NCI-H1694 treated with DMSO at 0.1 percent for 48 hours (cell line): ENCODE results near the gene IQCC.

Experiments used
- DNase-seq: peaks from one replicate; lab custom pipeline; 2025; lab: John Stamatoyannopoulos, UW

IQCC gene

DNA sequence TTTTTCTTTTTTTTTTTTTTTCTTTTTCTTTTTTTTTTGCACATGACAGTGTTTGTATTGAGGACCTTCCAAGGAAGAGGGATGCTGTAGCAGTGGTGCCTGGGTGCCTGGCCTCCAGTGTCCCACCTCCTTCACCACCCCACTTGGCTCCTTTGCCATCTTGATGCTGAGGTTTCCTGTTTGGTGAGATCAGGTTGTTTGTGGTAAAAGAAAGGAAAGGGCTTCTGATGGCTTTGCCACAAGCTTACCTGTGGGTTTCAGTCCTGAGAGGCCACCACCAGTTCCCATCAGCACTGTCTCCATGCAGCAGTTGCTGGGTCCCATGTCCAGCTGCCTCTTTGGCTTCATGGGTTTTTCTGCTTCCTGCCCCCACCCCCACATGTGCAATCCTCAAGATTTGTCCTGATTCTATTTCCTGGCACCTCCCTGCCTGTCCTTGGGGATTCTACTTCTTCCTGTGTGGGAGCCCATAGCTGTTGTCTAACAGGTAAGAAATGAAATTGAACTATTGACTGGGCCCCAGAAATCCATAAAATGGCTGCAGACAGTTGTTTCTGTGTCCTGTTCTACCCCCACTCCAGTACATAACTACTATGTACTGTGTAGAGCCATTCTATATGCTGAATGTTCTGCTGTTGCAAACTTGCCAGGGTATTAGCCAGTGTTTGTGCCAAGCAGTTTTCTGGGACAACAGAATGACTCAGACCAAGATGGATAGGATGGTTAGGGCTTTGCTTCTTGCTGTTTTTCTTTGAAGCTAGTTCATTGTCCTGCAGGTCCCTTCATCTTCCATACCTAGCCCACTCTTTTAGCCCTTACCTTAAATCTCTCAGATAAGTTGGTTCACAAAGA is 9.3 kb upstream of the IQCC start:
- DNase-seq, result no peak

DNA sequence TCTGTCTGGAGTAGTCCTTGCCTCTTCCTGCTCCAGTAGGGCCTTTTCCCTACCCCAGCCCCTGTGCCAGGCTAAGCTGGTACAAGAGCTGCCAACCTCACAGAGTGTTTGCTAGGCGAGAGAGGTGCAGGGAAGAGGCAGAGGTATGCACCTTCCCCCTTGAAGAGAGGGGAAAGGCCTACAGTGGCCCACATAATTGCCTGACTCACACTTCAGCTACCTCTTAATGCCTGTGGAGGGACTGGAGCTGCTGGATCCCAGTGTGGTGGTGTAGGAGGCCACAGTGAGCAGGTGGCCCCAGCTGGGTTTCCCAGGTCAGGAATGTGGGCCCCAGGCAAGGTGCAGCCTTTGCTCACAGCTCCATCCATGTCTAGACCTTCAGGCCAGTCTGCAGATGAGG is 8.4 kb upstream of the IQCC start:
- DNase-seq, result no peak

- no peak for DNase-seq
Observed at GRCh38 chr1:32197837-32198236, 7.6 kb upstream of the IQCC start.

DNA sequence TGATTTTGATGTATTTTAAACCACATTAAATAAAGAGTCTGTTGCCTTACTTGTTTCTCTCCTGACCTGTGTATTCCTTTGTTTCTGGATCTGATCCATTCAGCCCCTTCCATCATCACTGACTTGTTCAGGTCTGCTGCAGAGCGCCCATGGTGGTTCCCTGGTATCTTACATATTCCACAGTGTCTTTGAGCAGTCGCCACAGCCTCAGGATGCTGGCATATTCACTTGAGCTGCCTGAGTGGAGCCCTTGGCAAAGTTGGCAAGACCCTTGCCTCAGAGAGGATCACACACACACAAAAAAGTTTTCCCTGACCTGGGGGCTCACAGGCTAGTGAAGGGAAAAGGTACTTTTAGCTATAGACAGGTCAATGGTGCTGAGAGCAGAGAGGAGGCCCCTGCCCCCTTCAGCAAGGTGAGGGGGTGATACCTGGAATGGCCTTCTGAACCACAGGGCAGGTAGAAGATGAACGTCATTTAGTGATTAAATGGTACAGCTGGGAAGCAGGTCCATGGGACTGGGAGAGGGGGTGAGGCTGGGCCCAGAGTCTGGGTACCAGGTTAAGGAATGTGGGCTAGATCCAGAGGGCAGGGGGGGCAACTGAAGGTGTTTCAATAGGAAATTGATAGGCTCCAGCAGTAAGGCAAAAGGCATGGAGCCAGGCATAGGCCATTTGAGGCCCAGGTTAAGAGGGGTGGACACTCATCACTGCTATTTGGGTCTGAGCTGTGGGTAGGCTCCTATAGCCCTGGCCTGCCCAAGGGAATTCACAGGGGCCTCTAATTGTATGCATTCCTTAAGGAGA is 7.0 kb upstream of the IQCC start:
- DNase-seq, result no peak

GRCh38 chr1:32199043-32199716 is 6.3 kb upstream of the IQCC start:
- DNase-seq, result no peak

- DNase-seq, result no peak
Observed at GRCh38 chr1:32199717-32200072, 5.8 kb upstream of the IQCC start.

DNA sequence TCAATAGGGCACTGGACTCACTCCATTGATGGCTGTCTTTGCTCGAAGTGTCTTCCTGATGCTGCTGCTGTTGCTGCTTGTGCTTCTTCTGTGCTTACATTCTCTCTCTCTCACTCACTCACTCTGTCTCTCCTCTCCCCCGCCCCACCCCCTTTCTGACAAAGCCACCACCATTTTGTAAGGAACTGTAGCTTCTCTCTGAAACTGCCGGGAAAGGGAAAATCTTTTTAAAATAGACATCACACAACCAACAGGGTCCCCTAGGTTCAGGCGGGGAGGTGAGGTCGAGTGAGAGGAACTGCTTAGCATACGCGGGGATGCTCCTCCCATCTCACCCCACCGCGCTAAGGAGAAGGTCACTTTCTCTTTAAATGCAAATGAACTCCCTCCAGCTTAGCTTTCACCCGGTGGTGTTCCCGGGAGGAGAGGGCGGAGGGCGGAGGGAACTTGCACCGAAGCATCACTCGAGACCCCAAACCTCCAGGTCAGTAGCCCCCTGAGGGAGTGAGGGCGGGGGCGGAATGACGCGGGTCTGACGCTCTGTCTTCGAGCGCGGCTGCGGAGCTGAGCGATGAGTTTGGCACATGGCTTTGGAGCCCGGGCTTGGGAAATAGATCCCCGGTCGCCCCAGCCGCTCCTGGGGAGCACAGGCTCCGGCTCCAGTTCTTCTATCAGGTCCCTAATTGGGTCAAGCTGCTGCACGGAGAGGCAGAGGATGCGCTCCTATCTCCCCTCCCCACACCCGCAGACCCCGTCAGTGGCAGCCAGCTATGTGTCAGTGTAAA is 5.1 kb upstream of the IQCC start, which contains the start of gene CCDC28B:
Gene CCDC28B, plus strand, starts transcription at position 370 of the 785 bp plus-strand sequence. CDS start 1,341 bp downstream, outside the sequence.
- peak; percentile 42 for DNase-seq

DNA sequence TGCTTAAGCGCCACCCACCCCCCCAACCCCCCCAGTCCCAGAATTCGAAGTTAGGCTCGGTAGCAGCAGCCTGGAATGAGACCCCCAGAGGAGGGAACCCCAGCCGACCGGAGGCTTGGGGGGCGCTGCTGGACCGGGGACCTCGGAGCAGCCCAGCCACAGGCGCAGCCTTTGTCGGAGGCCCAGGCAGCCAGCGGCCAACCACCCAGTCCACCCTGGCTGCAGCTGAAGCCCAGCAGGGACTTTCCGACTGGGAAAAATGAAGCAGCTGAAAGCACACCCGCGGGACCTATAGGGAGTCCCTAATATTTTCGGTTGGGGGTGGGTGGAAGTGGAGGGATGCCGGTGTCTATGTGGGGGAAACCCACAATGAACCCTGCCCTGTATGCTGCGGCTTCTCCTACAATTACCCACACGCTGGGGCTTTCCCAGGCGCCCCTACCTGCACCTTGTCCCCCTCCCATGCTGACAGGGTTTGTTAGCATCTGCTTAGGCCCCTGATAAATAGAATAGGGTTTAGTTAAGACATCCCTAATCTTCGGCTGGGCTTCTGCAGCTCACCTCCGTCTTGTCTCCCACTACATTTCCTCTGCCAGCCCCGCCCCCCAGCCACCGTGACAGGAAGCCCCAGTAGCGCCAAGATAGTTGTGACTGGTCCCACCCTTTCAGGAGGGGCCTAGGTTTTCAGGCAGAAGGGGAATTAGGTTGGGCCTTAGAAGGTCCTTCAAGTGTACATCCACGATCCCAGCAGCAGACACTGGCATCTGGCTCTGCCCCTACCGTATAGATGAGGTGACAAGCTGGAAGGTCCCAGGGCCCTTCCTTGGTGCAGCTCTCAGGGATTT is 4.2 kb upstream of the IQCC start:
- DNase-seq, result no peak

GRCh38 chr1:32204943-32205361 is 519 bp upstream of the IQCC start:
- DNase-seq, result no peak

- DNase-seq, result no peak
Observed at GRCh38 chr1:32208469-32208868, 3.0 kb downstream of the IQCC start.

DNA sequence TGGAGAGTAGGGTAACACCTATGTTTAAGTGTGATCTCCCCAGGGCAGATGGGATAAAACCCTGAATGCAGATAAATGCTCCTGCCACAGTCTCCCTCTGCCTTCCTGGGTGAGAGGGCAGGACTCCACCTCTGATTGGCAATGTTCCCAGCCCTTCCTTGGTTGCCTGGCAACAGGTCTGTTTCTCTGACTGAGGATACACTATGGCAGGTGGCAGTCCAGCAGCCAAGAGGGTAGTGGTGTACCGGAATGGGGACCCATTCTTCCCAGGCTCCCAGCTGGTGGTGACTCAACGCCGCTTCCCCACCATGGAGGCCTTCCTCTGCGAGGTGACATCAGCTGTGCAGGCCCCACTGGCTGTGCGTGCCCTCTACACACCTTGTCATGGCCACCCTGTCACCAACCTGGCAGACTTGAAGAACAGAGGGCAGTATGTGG is 3.4 kb downstream of the IQCC start, which contains the start of gene DCDC2B:
Gene DCDC2B, plus strand, starts transcription at position 199 of the 438 bp plus-strand sequence. Its CDS starts 5 bp downstream, at position 204.
- no peak for DNase-seq

DNA sequence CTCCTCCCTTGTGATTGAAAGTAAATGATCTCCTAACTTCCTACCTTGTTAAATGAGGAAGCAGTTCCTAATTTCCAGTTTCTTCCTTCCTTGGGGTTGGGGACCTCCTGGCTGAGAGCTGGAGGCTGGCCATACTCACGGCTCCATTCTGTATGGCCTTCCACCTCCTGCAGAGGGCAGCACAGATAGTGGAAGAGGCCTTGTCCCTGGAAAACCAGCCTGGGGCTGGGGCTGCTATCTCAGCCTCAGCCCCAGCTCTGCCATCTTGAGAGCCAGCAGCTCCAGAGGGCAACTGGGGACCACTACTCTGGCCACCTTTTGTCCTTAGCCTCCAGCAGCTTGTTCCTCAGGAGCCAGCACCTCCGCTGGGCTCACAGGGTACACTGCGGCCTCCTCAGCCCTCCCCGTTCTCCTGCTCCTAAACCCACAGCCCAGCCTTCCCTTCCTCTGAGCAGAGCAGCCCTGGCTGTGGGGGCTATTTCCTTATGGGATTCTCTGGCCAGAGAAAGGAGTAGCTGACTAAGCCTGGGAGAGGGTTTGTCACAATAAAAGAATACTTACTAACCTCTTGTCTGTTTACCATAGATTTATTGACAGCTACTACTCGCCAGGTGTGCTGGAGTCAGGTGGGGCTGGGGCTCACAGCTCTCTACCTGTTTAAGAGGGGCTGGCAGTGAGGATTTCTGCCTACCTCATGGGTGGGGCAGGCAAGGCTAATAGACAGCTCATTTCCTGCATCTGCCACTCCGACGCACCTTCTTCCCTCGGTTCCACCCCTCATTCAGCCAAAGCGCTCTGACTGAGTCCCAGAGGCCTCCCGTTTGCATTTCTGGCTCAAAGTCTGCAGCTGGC is 10.4 kb downstream of the IQCC start:
- DNase-seq, result peak; percentile 18

DNA sequence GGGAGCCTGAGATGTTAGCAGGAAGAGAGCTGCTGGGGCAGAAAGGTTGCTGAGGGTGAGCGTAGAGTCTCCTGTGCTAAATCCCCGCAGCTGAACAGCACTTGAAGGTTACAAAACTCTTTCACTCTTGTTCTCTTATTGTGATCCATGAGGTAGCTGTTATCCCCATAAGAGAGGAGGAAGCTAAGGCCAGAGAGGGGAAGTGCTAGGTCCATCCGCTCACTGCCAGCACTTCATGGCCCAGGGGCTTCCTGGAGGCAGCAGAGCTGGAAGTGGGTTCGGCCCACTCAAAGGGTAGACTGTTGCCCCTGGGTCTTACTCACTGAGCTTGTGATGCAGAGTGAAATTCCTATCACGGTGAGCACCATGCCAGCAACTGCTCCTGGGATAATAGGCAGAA is 11.1 kb downstream of the IQCC start:
- DNase-seq, result no peak

- no peak for DNase-seq
Observed at GRCh38 chr1:32219022-32219421, 13.6 kb downstream of the IQCC start.

- DNase-seq, result no peak
Observed at GRCh38 chr1:32220746-32221580, 15.5 kb downstream of the IQCC start.

DNA sequence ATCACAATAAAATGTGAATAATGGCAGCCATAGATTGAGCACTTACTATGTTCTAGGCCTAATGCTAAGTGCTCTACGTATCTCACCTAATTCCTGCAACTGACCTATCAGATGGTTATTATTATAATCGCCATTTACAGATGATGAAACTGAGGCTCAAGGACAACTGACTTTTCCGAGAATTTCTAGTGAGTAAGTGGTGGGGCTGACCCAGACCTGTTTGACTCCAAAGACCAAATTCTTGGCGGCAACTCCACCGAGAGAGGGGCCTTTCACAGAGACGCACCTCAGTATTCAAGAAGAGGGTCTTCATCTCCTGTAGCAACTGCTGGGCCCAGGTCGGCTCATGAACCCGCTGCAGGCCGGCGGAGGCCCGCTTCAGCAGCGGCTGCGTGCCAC is 16.1 kb downstream of the IQCC start:
- no peak for DNase-seq

DNA sequence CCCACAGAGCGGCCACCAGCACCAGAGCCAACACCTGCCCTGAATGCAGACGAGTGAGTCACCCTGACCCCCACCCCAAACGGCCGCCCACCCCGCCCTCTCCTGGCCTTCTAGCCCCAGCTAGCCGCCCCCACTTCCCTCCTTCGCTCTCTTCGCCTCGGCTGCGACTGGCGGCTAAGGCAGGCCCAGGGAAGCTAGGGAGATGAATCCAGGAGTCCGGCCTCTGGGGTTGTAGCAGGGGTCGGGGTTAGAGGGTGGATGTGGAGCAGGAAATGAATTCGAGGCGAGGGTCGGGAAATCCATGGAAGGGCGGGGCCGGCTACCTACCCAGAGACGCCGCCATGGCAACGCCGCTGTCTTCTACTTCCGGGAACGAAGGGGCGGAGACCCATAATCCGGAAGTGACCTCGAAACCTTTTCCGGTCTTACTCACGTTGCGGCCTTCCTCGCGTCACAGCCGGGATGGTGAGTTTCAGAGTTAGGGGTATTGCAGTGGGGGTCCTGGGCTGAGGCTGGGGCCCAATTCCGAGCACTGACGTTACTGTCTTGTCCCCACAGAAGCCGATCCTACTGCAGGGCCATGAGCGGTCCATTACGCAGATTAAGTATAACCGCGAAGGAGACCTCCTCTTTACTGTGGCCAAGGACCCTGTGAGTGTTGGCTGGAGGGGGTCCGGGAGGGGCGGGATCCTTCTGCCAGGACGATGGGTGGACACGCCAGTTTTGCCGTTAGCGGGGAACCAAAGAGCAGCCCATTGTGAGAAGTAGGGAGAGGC is 16.7 kb downstream of the IQCC start, which contains the start of the genes EIF3I and TMEM234:
Gene EIF3I, plus strand, starts transcription at position 428 of the 776 bp plus-strand sequence. Its CDS starts 35 bp downstream, at position 463.
Gene TMEM234, minus strand, starts transcription at position 374 of the 776 bp plus-strand sequence. Its CDS starts 31 bp downstream, at position 343.
- DNase-seq, result peak; percentile 59

- no peak for DNase-seq
Observed at GRCh38 chr1:32223683-32224082, 18.2 kb downstream of the IQCC start.
